Nephron progenitor cell (in vitro differentiated cells): Measurements from ENCODE around the gene PCSK6.

Experiments
- DNase-seq: peaks from one replicate; pipeline ENCODE4 v3.0.0; 2021
- H3K27ac Mint-ChIP-seq: 2 replicates; pipeline ENCODE4 v1.8.0; 2021; ENCODE audit warnings: mild to moderate bottlenecking, moderate library complexity, mixed read lengths
- H3K27me3 Mint-ChIP-seq: 2 replicates; pipeline ENCODE4 v1.8.0; 2021; ENCODE audit warnings: mild to moderate bottlenecking, low read depth, mixed read lengths; ENCODE audit not compliant: poor library complexity
- H3K36me3 Mint-ChIP-seq: 2 replicates; pipeline ENCODE4 v1.8.0; 2021; ENCODE audit warnings: low read depth, mixed read lengths
- H3K4me1 Mint-ChIP-seq: 2 replicates; pipeline ENCODE4 v1.8.0; 2021; ENCODE audit warnings: mixed read lengths
- H3K4me3 Mint-ChIP-seq: 2 replicates; pipeline ENCODE4 v1.8.0; 2021; ENCODE audit warnings: mild to moderate bottlenecking, moderate library complexity, mixed read lengths
- H3K9me3 Mint-ChIP-seq: 2 replicates; pipeline ENCODE4 v1.8.0; 2021; ENCODE audit warnings: mild to moderate bottlenecking, moderate library complexity, mixed read lengths
- TF ChIP-seq, protein P1 (sequence below): fragments of 200-600 bp; sonication (generic); IDR thresholded peaks from 2 replicates; pipeline ENCODE4 v1.5.0; 2021; ENCODE audit warnings: antibody characterized with exemption

The PCSK6 gene

DNA sequence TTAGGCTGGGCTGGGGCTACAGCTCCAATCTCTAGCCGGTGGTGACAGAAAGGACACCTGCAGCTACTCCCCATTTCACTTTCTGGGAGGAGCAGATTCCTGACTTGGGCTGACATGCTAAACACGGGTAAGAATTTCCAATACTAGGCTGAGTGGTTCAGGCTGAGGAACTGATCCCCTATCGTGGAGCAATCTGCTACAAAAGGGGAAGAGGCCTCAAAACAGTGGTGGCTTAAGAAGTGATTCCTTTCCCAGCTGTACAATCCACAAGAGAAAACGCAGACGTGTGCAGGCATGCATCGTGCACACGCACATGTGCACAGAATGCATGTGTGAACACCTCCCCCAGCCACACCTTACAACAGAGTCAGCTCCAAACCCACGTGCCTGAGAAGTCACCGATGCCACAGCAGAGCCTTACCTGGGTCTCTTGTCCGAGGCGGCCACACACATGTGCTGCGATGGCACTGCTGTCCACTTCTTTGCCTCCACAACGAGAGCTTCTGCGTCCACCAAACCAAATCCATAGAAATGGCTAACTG lies 107.8 kb downstream of the PCSK6 start:
- Mint-ChIP-seq H3K4me3 (no peak overlapping the region), H3K4me1 (no peaks in the 10 kb centered on the region), H3K27me3 (peaks cover 9% of the 10 kb centered on the region), H3K27ac (peak overlapping the region; percentile 6), H3K9me3 (no peaks in the 10 kb centered on the region), H3K36me3 (no peaks in the 10 kb centered on the region)
- TF ChIP-seq, protein P1, sequence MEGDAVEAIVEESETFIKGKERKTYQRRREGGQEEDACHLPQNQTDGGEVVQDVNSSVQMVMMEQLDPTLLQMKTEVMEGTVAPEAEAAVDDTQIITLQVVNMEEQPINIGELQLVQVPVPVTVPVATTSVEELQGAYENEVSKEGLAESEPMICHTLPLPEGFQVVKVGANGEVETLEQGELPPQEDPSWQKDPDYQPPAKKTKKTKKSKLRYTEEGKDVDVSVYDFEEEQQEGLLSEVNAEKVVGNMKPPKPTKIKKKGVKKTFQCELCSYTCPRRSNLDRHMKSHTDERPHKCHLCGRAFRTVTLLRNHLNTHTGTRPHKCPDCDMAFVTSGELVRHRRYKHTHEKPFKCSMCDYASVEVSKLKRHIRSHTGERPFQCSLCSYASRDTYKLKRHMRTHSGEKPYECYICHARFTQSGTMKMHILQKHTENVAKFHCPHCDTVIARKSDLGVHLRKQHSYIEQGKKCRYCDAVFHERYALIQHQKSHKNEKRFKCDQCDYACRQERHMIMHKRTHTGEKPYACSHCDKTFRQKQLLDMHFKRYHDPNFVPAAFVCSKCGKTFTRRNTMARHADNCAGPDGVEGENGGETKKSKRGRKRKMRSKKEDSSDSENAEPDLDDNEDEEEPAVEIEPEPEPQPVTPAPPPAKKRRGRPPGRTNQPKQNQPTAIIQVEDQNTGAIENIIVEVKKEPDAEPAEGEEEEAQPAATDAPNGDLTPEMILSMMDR: no peak
- DNase-seq: no peak

DNA sequence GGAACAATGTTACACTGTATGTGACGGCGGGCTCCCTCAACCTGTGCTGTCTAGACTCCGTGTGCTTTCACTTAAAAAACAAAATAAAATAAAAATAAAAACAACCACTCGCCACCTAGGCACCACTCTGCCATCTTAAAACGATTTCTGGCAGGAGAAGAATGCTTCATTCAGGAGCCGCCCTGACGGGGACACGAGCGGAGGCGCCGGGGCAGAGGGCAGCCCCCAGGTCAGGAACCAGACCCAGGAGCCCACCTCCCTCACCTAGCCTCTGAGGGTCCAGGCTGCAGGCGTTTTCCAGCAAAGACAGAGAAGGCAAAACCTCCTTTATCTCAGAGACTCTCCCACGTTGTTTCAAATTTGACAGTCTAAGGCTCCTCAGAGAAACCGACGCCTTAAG lies 109.4 kb downstream of the PCSK6 start:
- H3K4me3 Mint-ChIP-seq: no peak overlapping the region
- no peaks in the 10 kb centered on the region for H3K4me1 Mint-ChIP-seq
- H3K27me3 Mint-ChIP-seq: peaks cover under 1% of the 10 kb centered on the region
- no peaks in the 10 kb centered on the region for H3K9me3 Mint-ChIP-seq
- no peaks in the 10 kb centered on the region for H3K36me3 Mint-ChIP-seq
- H3K27ac Mint-ChIP-seq: no peak overlapping the region
- DNase-seq: no peak
- TF ChIP-seq, protein P1: no peak

DNA sequence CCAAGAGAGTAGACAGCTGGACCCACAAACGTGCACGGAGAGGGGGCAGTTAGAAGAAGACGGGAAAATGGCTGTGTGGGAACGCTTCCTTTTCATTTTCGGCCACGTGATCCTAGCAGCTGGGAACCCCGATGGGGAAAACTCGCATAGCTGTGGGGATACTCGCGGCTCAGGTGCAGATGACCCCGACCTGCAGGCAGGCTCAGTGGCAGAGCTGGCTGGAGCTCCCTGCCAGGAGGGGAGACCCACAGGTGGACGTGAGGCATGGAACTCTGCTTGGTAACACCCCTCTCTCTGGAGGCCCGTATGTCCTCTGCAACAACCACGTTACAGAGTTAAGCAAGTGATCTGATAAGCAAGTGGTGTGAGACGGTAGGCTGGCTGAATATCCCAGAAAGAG lies 109.9 kb downstream of the PCSK6 start:
- Mint-ChIP-seq H3K9me3 (no peaks in the 10 kb centered on the region), H3K27ac (peak overlapping the region; percentile 66), H3K27me3 (no peaks in the 10 kb centered on the region), H3K4me3 (no peak overlapping the region), H3K36me3 (no peaks in the 10 kb centered on the region), H3K4me1 (no peaks in the 10 kb centered on the region)
- DNase-seq: no peak
- TF ChIP-seq, protein P1: no peak

DNA sequence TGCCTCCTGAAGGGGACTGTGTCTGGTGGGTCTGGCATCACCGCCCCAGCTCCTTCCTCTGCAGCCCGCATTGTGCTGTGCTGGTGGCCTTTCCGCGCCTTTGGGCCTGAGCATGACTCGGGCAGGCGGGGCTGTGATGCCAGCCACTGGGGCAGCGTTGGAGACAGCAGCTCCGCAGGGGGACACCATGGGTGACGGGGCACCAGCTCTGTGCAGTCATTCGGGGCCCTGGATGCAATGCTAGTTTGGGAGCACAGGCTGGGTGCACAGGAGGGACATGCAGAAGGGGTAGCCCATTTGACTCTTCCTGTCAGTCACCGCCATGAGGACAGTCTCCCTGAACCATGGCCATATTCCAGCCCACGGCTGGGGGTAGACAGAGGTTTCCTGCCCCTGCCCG lies 110.6 kb downstream of the PCSK6 start:
- no peaks in the 10 kb centered on the region for H3K27me3 Mint-ChIP-seq
- no peak overlapping the region for H3K4me3 Mint-ChIP-seq
- H3K9me3 Mint-ChIP-seq: no peaks in the 10 kb centered on the region
- peaks cover 5% of the 10 kb centered on the region for H3K4me1 Mint-ChIP-seq
- no peak overlapping the region for H3K27ac Mint-ChIP-seq
- DNase-seq: no peak
- TF ChIP-seq, protein P1: no peak
- H3K36me3 Mint-ChIP-seq: no peaks in the 10 kb centered on the region

DNA sequence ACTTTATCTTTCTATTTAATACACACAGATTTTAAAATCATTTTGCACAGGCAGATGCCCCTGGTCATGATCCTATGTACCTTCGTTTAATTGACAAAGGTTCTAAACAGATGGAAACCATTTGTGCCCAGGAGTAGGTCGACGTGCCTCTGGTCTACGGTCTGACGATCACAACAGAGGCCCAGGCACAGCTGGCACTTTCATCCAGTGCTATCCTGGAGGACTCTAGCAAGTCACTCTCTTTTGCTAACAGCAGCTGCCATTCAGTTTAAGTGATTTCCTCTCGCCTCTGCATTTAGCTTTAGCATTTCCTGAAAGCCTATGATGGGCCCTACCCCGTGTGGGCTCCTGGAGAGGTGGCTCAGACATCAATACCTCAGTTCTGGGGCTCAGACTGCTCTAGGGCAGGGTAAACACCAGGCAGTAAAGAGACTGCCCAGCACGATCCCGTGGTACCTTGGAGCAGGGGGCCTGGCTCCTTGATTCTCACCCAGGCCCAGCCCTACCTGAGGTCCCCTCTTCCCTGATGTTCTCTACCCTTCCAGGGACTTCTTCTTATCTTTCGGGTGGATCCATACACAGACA lies 111.2 kb downstream of the PCSK6 start:
- Mint-ChIP-seq H3K36me3 (no peaks in the 10 kb centered on the region), H3K27me3 (peaks cover 4% of the 10 kb centered on the region), H3K27ac (no peak overlapping the region), H3K9me3 (no peaks in the 10 kb centered on the region), H3K4me1 (peaks cover 11% of the 10 kb centered on the region), H3K4me3 (no peak overlapping the region)
- DNase-seq: no peak
- TF ChIP-seq, protein P1: no peak
